Measurements from ENCODE around the gene FAXC. TPM values are rescaled to one million over a fixed set of nuclear protein-coding genes. Genes with fewer than 3 reads are reported as not detected.

Gene FAXC
- 1 to 10 TPM in 1 of 4 donors, under 1 TPM in 2, not detected in 1; 0.20 to 1.5 (median 0.80) TPM for total RNA-seq

DNA sequence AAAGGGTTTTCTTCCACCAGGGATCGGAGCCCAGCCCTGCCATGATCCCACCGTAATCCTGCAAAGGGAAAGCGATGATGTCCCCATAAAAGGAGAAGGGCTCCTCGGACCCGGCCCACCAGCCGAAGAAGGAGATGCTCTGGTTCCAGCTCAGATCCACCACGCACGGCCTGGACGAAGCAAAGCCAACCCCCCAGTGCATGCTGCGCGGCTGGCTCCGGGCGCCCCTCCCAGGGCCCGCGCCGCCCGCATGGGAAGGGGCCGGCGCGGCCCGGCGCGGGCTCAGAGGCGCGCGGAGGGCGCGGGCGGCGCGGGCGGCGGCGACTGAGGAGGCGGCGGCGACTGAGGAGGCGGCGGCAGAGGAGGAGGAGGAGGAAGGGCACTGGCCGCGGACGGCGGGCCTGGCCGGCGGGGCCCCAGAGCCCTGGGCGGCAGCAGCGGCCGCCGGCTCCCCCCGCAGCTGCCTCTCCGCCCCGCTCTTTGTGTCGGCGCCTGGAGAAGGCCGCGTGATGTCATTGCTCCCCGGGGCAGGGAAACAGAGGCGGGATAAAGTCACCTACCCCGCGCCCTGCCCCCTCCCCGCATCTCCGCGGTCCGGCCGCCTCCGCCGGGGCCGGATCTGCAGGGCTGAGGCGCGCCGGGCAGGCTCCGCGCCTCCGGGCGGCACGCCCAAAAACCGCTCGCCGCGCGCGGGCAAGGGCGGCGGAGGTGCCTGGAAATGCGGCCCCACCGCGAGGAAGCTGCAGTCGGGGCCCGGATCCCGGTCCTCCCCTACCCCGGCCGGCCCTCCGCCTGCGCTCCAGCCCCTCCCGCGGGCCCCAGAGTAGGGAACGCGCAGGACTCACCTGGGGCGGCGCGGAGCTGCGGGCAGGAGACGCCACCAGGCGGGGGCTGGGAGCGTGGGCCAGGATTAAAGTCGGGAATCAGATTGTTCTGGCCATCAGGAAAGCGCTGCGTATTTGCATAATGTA lies at the start of gene FAXC:
TSS of gene FAXC (minus strand) at position 504 of the 971 bp plus-strand sequence. CDS start at position 202, 302 bp downstream.
- H3K4me3 ChIP-seq, result peak within 1 kb of the TSS; percentile 45 to 65 (median 59)
- peaks cover 0 to 5% of the 10 kb centered on the region in 2 donors for H3K4me1 ChIP-seq
- no peak for DNase-seq
- no peaks in the 10 kb centered on the region for H3K9me3 ChIP-seq
- intact Hi-C loops (cut with DNase I; ENCODE audit: low total_unique reads), result no loop called here
- peak; percentile 26 to 36 for ATAC-seq
- TF ChIP-seq POLR2A (IDR thresholded peaks at IDR 0.05), result no peak
- TF ChIP-seq, protein P1, sequence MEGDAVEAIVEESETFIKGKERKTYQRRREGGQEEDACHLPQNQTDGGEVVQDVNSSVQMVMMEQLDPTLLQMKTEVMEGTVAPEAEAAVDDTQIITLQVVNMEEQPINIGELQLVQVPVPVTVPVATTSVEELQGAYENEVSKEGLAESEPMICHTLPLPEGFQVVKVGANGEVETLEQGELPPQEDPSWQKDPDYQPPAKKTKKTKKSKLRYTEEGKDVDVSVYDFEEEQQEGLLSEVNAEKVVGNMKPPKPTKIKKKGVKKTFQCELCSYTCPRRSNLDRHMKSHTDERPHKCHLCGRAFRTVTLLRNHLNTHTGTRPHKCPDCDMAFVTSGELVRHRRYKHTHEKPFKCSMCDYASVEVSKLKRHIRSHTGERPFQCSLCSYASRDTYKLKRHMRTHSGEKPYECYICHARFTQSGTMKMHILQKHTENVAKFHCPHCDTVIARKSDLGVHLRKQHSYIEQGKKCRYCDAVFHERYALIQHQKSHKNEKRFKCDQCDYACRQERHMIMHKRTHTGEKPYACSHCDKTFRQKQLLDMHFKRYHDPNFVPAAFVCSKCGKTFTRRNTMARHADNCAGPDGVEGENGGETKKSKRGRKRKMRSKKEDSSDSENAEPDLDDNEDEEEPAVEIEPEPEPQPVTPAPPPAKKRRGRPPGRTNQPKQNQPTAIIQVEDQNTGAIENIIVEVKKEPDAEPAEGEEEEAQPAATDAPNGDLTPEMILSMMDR (IDR thresholded peaks at IDR 0.05 in 4 of 5, conservative IDR thresholded peaks at IDR 0.05 in 1 of 5), result no peak
- H3K36me3 ChIP-seq, result no peaks in the 10 kb centered on the region
- in situ Hi-C loops (cut with MboI; ENCODE audit: low sequenced_read_pairs in 4 of 4), result no loop called here
- no peak within 1 kb of the TSS for H3K27ac ChIP-seq
- peaks cover 27 to 30% (median 30%) of the 10 kb centered on the region in 3 donors for H3K27me3 ChIP-seq

DNA sequence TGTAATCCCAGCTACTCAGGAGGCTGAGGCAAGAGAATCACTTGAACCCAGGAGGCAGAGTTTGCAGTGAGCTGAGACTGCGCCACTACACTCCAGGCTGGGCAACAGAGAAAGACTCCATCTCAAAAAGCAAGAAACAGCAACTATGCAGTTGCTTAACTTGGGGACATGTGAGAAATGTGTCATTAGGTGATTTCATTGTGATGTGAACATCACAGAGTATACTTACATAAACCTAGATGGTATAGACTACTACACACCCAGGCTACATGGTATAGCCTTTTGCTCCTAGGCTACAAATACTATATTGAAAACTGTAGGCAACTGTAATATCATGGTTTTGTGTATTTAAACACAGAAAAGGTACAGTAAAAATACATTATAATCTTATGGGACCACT lies 47.8 kb upstream of the FAXC start:
- in situ Hi-C loops (cut with MboI; ENCODE audit: low sequenced_read_pairs in 4 of 4) (no loop called here), intact Hi-C loops (cut with DNase I; ENCODE audit: low total_unique reads) (no loop called here)
- Histone ChIP-seq H3K4me3 (no peak overlapping the region), H3K4me1 (peaks cover 5% of the 10 kb centered on the region in 2 donors), H3K9me3 (no peaks in the 10 kb centered on the region), H3K27me3 (no peaks in the 10 kb centered on the region), H3K27ac (no peak overlapping the region), H3K36me3 (peaks cover 0 to 35% of the 10 kb centered on the region in 2 donors)
- DNase-seq (no peak), ATAC-seq (no peak)
- no peak for TF ChIP-seq POLR2A (IDR thresholded peaks at IDR 0.05)
- TF ChIP-seq, protein P1 (IDR thresholded peaks at IDR 0.05 in 4 of 5, conservative IDR thresholded peaks at IDR 0.05 in 1 of 5), result no peak

- H3K36me3 ChIP-seq, result peaks cover 0 to 2% of the 10 kb centered on the region in 2 donors
- TF ChIP-seq, protein P1 (IDR thresholded peaks at IDR 0.05 in 4 of 5, conservative IDR thresholded peaks at IDR 0.05 in 1 of 5), result no peak
- TF ChIP-seq POLR2A (IDR thresholded peaks at IDR 0.05), result no peak
- no peaks in the 10 kb centered on the region for H3K27me3 ChIP-seq
- in situ Hi-C loops (cut with MboI; ENCODE audit: low sequenced_read_pairs in 4 of 4) (no loop called here), intact Hi-C loops (cut with DNase I; ENCODE audit: low total_unique reads) (loop anchor here (2.0 kb wide), 1 partner anchor 31 kb away; the partner anchor contains the start of gene PNISR)
- peaks cover 5% of the 10 kb centered on the region in 2 donors for H3K4me1 ChIP-seq
- DNase-seq (peak; percentile 30 to 53), ATAC-seq (peak; percentile 73 to 86)
- peak within 1 kb of the TSS; percentile 71 to 92 (median 81) for H3K4me3 ChIP-seq
- peak within 1 kb of the TSS; percentile 75 to 88 (median 81) for H3K27ac ChIP-seq
- no peaks in the 10 kb centered on the region for H3K9me3 ChIP-seq
Measured at GRCh38 chr6:99393698-99394531, 44.4 kb upstream of the FAXC start, which contains the start of gene COQ3. TSS of gene COQ3 (minus strand) at chr6:99394195. CDS start at chr6:99394179, 16 bp downstream.

DNA sequence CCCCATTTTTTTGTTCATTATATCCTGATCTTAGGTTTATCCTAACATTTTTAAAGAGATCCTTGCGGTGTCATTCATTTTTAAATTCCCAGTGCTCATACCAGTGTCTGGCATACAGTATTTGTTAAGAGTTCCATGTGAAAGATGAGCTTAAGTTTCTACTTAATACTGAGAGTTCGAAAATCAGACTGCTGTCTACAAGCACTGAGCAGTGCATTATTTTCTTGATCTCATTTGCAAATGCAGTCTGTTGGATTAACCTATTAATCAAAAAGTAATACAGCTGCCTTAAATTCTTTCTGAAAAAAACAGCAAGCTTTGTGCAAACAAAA lies 43.9 kb upstream of the FAXC start:
- ATAC-seq, result peak in 1 of 2 donors; percentile 29
- Histone ChIP-seq H3K9me3 (no peaks in the 10 kb centered on the region), H3K4me3 (peak overlapping the region; percentile 71 to 92 (median 81)), H3K4me1 (peaks cover 5% of the 10 kb centered on the region in 2 donors), H3K27ac (peak overlapping the region; percentile 75 to 88 (median 81)), H3K36me3 (no peaks in the 10 kb centered on the region), H3K27me3 (no peaks in the 10 kb centered on the region)
- intact Hi-C loops (cut with DNase I; ENCODE audit: low total_unique reads), result loop anchor here (2.0 kb wide), 1 partner anchor 31 kb away; the partner anchor contains the start of gene PNISR
- no peak for TF ChIP-seq POLR2A (IDR thresholded peaks at IDR 0.05)
- TF ChIP-seq, protein P1 (IDR thresholded peaks at IDR 0.05 in 4 of 5, conservative IDR thresholded peaks at IDR 0.05 in 1 of 5), result no peak
- no peak for DNase-seq
- in situ Hi-C loops (cut with MboI; ENCODE audit: low sequenced_read_pairs in 4 of 4), result no loop called here
